Upper lobe of left lung (tissue), 6 donors: ENCODE results near the gene NOTCH3. TPM values are rescaled to one million over a fixed set of nuclear protein-coding genes. Genes with fewer than 3 reads are reported as not detected.
A peak's percentile ranks its signal among the peaks of the same experiment; 100 is the strongest.

Experiments
- ATAC-seq, 2 donors: fragments of 200-7000 bp; cut with Tn5 transposase; one replicate each; pipeline ENCODE4 v1.9.1; 2022; ENCODE audit warnings: mild to moderate bottlenecking in 2 of 2, moderate library complexity in 2 of 2; ENCODE audit not compliant: low FRiP score in 2 of 2
- DNase-seq, 2 donors: peaks; one replicate each; pipeline ENCODE4 v3.0.0-alpha.2; 2019 to 2020
- H3K27ac ChIP-seq, 4 donors: fragments of 200-600 bp; sonication (generic); one replicate each; pipeline ENCODE4 v1.5.1; 2016 to 2019
- H3K27me3 ChIP-seq, 4 donors: fragments of 200-600 bp; sonication (generic); one replicate each; pipeline ENCODE4 v1.5.1; 2017 to 2019
- H3K36me3 ChIP-seq, 4 donors: fragments of 200-600 bp; sonication (generic); one replicate each; pipeline ENCODE4 v1.5.1; 2016 to 2019
- H3K4me1 ChIP-seq, 4 donors: fragments of 200-600 bp; sonication (generic); one replicate each; pipeline ENCODE4 v1.5.1; 2018 to 2019
- H3K4me3 ChIP-seq, 4 donors: fragments of 200-600 bp; sonication (generic); one replicate each; pipeline ENCODE4 v1.5.1; 2017 to 2019; ENCODE audit warnings: mild to moderate bottlenecking in 2 of 4, moderate library complexity in 1 of 4
- H3K9me3 ChIP-seq, 4 donors: fragments of 200-600 bp; sonication (generic); one replicate each; pipeline ENCODE4 v1.5.1; 2018 to 2019
- EP300 ChIP-seq, 4 donors: sonication (generic); formaldehyde crosslinking; IDR thresholded peaks; one replicate each; pipeline ENCODE4 v1.5.1; 2017; ENCODE audit warnings: antibody characterized with exemption in 4 of 4, control low read depth in 2 of 4
- POLR2A ChIP-seq, 4 donors: fragments of 450-650 bp; IDR thresholded peaks; one replicate each; pipeline ENCODE4 v1.5.1; 2016 to 2017; ENCODE audit warnings: antibody characterized with exemption in 4 of 4, mild to moderate bottlenecking in 2 of 4
- POLR2AphosphoS5 ChIP-seq, 2 donors: sonication (generic); formaldehyde crosslinking; IDR thresholded peaks; one replicate each; pipeline ENCODE4 v1.5.1; 2017; ENCODE audit warnings: antibody characterized with exemption in 2 of 2
- WGBS, 2 donors: methylation state at CpG; one replicate each; pipeline ENCODE4 v1.1.5; 2017 to 2018; 5-methylcytosine and 5-hydroxymethylcytosine counted together
- total RNA-seq, 6 donors: library from RNA; depleted of rRNA in 4 of 6; stranded (reverse); fragments of >200 nt in 4 of 6; gene quantifications; one replicate each; pipeline versions ENCODE4 v1.1.0 to v1.2.1, GENCODE V29; 2016 to 2021
- TF ChIP-seq, protein P1 (sequence below), 6 experiments: fragments of 450-650 bp in 4 of 6; fragments of 200-600 bp in 2 of 6; sonication (generic) in 2 of 6; IDR thresholded peaks; one replicate each; pipeline ENCODE4 v1.5.1; 2016 to 2019; ENCODE audit warnings: antibody characterized with exemption in 6 of 6
- donor health status: DM: no; HTN: no; CAD: no; lungs with moderate emphysema.
- donor health status: DM: no; HTN: yes; CAD: no; lungs with severe emphysema.

The NOTCH3 gene
- total RNA-seq, 6 donors from 2014 or later: 23.9 to 56.6 (median 43.1) TPM

DNA sequence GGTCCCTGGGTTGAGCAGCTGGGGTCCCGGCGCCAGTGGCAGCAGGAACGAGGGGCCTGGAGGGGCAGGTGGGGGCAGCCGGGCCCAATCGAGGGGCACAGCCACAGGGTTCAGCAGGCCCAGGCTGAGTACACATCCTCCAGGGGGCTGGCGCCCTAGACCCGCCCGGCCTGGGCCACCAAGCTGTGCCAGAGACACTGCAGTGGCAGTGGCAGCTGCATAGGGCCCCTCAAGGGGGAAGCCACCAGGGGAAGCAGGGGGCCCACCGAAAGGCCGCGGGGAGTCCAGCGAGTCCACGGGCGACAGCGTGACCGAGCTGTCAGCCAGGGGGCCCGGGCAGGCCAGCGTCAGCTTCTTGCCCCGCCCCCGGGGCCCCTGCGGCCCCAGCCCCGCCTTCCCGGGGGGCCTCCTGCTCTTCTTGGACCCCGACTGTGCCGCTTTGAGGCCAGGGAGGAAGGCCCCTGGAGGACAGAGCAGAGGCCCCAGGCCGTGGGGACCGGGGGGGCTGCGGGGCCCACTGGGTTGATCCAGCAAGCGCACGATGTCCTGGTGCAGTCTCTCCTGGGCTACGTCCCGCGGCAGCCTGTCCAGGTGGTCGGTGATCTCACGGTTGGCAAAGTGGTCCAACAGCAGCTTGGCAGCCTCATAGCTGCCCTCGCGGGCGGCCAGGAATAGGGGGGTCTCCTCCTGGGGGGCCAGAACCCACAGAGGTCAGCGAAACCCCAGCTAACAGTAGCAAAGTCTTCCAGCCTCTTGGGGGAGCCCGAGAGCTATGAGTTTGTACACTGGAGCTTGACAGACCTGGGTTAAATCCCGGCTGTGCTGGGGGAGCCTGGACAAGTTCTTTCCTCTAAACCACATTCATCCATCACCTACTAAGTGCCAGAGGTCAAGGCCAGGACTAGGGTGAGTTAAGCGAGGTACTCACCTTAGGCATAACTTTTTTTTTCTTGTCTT lies 39.5 kb downstream of the NOTCH3 start:
- Histone ChIP-seq H3K4me1 (no peaks in the 10 kb centered on the region), H3K27me3 (no peaks in the 10 kb centered on the region), H3K27ac (no peak overlapping the region), H3K4me3 (no peak overlapping the region), H3K36me3 (peaks cover 0 to 21% (median 11%) of the 10 kb centered on the region in 4 donors), H3K9me3 (peaks cover 0 to 12% (median 9%) of the 10 kb centered on the region in 4 donors)
- TF ChIP-seq POLR2AphosphoS5 (IDR thresholded peaks at IDR 0.05) (no peak), POLR2A (IDR thresholded peaks at IDR 0.05) (no peak), EP300 (IDR thresholded peaks at IDR 0.05) (no peak)
- TF ChIP-seq, protein P1, sequence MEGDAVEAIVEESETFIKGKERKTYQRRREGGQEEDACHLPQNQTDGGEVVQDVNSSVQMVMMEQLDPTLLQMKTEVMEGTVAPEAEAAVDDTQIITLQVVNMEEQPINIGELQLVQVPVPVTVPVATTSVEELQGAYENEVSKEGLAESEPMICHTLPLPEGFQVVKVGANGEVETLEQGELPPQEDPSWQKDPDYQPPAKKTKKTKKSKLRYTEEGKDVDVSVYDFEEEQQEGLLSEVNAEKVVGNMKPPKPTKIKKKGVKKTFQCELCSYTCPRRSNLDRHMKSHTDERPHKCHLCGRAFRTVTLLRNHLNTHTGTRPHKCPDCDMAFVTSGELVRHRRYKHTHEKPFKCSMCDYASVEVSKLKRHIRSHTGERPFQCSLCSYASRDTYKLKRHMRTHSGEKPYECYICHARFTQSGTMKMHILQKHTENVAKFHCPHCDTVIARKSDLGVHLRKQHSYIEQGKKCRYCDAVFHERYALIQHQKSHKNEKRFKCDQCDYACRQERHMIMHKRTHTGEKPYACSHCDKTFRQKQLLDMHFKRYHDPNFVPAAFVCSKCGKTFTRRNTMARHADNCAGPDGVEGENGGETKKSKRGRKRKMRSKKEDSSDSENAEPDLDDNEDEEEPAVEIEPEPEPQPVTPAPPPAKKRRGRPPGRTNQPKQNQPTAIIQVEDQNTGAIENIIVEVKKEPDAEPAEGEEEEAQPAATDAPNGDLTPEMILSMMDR (IDR thresholded peaks at IDR 0.05): no peak
- ATAC-seq (peak; percentile 19 to 29), DNase-seq (peak in 1 of 2 donors; percentile 74)
- WGBS, 2 donors: 78 to 93% methylated on average over 5 to 34 of the region's 42 CpGs

DNA sequence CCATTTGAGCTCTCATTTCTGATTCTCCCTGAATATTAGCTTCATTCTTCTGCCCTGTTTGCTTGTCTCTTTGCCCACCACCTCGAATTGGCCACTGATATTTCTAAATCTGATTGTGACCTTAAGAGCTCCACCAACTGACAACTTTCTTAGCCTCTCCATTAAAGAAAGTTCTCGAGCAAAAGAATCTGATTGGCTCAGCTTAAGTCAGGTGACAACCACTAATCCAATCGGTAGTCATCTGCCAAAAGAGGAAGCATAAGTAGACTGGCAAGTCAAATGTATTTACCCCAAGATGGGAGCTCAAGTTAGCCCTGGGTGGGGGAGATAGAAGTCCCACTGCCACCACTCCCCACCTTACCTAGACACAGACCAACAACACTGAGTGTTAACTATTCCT lies 41.5 kb downstream of the NOTCH3 start:
- ATAC-seq (no peak), DNase-seq (no peak)
- Histone ChIP-seq H3K4me1 (no peaks in the 10 kb centered on the region), H3K9me3 (peaks cover 0 to 3% (median 0%) of the 10 kb centered on the region in 4 donors), H3K4me3 (no peak overlapping the region), H3K36me3 (peaks cover 0 to 13% (median 4%) of the 10 kb centered on the region in 4 donors), H3K27ac (no peak overlapping the region), H3K27me3 (no peaks in the 10 kb centered on the region)
- 66 to 70% methylated on average over 3 of the region's 3 CpGs for WGBS, 2 donors
- TF ChIP-seq EP300 (IDR thresholded peaks at IDR 0.05) (no peak), POLR2A (IDR thresholded peaks at IDR 0.05) (no peak), POLR2AphosphoS5 (IDR thresholded peaks at IDR 0.05) (no peak)
- TF ChIP-seq, protein P1 (IDR thresholded peaks at IDR 0.05): no peak

DNA sequence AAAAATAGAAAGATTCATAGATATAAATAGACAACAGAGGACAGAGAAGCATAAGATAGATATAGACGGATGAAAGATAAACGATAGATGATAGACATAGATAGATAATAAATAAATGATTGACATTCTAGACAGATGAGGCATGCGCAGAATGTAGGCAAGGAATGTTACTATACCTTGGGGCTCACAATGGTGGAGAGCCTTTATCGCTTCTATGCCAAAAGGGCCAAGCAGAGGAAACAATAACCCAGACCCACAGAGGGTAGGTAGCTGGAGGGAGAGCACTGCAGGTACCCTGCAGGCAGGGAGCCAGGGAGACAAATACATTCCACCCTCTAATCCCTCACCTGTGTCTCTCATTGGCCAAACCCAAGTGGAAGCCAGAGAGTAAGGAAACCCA lies 44.4 kb downstream of the NOTCH3 start:
- H3K4me3 ChIP-seq: no peak overlapping the region
- no peaks in the 10 kb centered on the region for H3K4me1 ChIP-seq
- 93 to 99% methylated on average over 4 of the region's 4 CpGs for WGBS, 2 donors
- no peak for ATAC-seq
- H3K9me3 ChIP-seq: peaks cover 0 to 6% (median 0%) of the 10 kb centered on the region in 4 donors
- H3K36me3 ChIP-seq: peaks cover 0 to 10% (median 2%) of the 10 kb centered on the region in 4 donors
- TF ChIP-seq POLR2AphosphoS5 (IDR thresholded peaks at IDR 0.05) (no peak), EP300 (IDR thresholded peaks at IDR 0.05) (no peak), POLR2A (IDR thresholded peaks at IDR 0.05) (no peak)
- TF ChIP-seq, protein P1 (IDR thresholded peaks at IDR 0.05): no peak
- DNase-seq: no peak
- H3K27ac ChIP-seq: no peak overlapping the region
- H3K27me3 ChIP-seq: no peaks in the 10 kb centered on the region

DNA sequence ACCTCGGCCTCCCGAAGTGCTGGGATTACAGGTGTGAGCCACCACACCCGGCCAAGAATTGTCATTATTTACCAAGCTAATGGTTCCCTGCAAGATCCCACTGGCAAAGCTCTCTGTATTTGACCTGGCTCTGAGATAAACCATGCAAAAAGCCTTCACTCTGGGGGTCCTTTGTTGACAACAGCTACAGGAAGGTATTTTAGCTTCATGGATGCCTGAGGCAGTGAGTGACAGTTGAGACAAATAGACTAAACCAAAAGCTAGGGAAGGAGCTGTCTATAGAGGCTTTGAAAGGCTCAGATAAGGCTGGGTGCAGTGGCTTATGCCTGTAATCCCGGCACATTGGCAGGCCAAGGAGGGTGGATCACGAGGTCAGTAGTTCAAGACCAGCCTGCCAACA lies 45.5 kb downstream of the NOTCH3 start:
- ATAC-seq (no peak), DNase-seq (no peak)
- Histone ChIP-seq H3K4me1 (peaks cover 0 to 1% (median 0%) of the 10 kb centered on the region in 4 donors), H3K36me3 (no peaks in the 10 kb centered on the region), H3K9me3 (peaks cover 0 to 6% (median 0%) of the 10 kb centered on the region in 4 donors), H3K4me3 (no peak overlapping the region), H3K27me3 (no peaks in the 10 kb centered on the region), H3K27ac (no peak overlapping the region)
- TF ChIP-seq POLR2AphosphoS5 (IDR thresholded peaks at IDR 0.05): no peak
- no peak for TF ChIP-seq EP300 (IDR thresholded peaks at IDR 0.05)
- TF ChIP-seq, protein P1 (IDR thresholded peaks at IDR 0.05): no peak
- TF ChIP-seq POLR2A (IDR thresholded peaks at IDR 0.05): no peak
- 87 to 88% methylated on average over 5 of the region's 5 CpGs for WGBS, 2 donors
